ENCODE results near the gene POFUT1.
"Not testable (repeated sequence)": the region's sequence is repeated elsewhere in the genome, so short reads cannot be mapped to it uniquely, and the experiment has no call there.

The POFUT1 gene

DNA sequence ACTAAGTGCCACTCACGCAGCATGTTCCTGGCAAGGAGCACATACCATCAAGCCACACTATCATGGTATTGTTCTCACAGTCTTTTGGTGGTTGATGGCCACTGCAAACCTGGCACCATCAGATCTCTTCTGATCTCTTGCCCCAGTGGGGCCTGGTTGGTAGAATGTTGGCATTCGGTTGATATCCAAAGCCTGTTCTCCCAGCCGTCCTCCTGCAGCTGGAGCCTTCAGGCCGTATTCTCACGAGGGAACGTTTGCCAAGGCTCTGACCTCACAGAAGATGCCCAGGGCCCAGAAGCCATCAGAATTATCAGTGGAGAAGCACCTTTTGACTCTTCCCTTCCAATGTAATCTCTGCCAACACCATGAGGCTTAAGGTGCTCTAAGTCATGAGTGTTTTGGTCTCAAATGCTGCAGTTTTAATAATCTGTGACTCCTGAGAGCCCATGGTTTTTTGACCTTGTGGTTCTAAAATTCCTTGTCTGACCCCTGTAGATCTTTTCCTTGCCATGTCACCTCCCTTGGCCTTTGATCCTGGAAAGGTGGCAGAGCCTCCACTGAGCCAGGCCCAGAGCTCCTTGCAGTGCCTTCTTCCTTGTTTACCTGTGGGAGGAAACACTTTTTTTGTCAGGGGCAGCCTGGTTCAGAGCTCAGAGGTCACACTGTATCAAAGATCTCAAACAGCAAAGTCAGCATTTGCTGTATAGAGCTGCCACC lies 27.8 kb downstream of the POFUT1 start:
- no peak for DNase-seq (ENCODE audit: low read depth)

- DNase-seq (ENCODE audit: low read depth): no peak
Observed at GRCh38 chr20:32236048-32236533, 28.4 kb downstream of the POFUT1 start.

GRCh38 chr20:32236819-32237218 lies 29.1 kb downstream of the POFUT1 start:
- no peak for DNase-seq (ENCODE audit: low read depth)

GRCh38 chr20:32237419-32237818 lies 29.7 kb downstream of the POFUT1 start:
- no peak for DNase-seq (ENCODE audit: low read depth)

- no peak for DNase-seq (ENCODE audit: low read depth)
Observed at GRCh38 chr20:32238483-32239425, 31.1 kb downstream of the POFUT1 start.

GRCh38 chr20:32240205-32240604 lies 32.5 kb downstream of the POFUT1 start:
- DNase-seq (ENCODE audit: low read depth): no peak

DNA sequence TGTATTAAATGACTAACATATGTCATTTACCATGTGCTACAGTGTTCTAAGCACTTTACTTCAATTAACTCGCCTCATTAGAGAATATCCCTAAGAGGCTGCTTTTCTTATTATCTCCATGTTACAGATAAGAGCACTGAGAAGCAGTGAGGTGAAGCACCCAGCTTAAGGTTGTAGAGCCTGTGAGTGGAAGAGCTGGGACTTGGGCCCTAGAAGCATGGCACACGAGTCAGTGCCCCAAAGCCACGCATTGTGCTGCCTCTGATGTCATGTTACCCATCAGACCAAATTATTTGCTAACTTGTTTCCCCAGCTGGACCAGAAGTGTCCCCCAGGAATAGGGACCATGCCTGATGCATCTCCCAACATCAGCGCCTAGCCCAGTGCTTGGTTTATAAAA lies 34.1 kb downstream of the POFUT1 start:
- no peak for DNase-seq (ENCODE audit: low read depth)

GRCh38 chr20:32244150-32244823 lies 36.6 kb downstream of the POFUT1 start:
- no peak for DNase-seq (ENCODE audit: low read depth)

GRCh38 chr20:32244959-32245358 lies 37.3 kb downstream of the POFUT1 start:
- no peak for DNase-seq (ENCODE audit: low read depth)

GRCh38 chr20:32246208-32246607 lies 38.5 kb downstream of the POFUT1 start:
- not testable (repeated sequence) for DNase-seq (ENCODE audit: low read depth)

DNA sequence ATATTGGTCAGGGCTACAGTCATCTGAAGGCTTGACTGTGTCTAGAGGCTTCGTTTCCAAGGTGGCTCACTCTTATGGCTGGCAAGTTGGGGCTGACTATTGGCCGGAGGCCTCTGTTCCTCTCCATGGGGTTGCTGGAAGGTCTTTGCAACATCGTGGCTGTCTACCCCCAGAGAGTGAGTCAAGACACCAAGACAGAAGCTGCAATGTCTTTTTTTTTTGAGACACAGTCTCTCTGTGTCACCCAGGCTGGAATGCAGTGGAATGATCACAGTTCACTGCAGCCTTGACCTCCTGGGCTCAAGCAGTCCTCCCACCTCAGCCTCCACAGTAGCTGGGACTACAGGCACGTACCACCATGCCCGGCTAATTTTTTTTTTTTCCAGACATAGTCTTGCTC lies 40.4 kb downstream of the POFUT1 start:
- no peak for DNase-seq (ENCODE audit: low read depth)

- no peak for DNase-seq (ENCODE audit: low read depth)
Observed at GRCh38 chr20:32249030-32249738, 41.5 kb downstream of the POFUT1 start.

DNA sequence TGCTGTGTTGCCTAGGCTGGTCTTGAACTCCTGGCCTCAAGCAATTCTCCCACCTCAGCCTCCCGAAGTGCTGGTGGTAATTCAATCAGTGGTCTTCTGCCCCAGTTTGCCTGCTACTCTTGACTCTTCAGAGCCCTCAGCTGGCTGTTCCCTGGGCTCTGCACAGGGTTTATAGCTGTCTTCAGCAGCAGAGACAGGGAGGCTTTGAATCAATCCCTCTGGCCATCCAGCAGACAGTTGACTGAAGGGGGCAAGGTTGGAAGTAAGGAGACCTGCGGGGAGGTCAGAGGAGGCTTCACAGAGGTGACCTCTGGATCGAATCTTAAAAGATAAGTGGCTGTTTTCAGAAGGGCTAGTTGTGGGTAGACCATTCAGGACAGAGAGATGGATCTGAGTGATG lies 43.8 kb downstream of the POFUT1 start:
- DNase-seq (ENCODE audit: low read depth): no peak

GRCh38 chr20:32252189-32252588 lies 44.5 kb downstream of the POFUT1 start:
- no peak for DNase-seq (ENCODE audit: low read depth)

DNA sequence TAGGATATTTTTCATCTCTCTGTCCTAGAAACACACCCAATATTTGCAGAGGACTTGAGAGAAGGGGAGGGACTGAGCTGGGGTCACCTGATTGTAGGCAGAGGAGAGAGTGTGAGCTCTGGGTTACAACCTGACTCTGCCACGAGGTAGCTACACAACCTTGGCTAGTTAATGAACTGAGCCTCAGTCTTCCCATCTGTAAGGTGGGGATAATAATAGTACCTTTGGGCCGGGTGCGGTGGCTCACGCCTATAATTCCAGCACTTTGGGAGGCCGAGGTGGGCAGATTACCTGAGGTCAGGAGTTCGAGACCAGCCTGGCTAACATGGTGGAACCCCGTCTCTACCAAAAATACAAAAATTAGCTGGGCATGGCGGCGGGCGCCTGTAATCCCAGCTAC lies 53.3 kb downstream of the POFUT1 start:
- not testable (repeated sequence) for DNase-seq (ENCODE audit: low read depth)

DNA sequence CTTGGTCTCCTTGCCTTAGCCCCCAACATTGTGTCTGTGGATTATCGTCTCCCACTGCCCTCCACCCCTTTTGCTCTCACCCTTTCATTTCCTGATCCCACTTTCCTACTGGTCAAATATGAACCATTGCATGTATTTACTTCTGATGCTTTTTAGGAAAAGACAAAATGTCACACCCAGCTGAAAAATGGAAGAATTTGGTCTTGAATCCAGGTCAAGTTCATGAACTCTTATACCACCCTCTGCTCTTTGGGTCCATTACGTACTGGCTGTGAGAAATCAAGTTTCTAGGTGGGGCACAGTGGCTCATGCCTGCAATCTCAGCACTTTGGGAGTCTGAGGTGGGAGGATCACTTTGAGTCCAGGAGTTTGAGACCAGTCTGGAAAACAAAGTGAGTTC lies 54.0 kb downstream of the POFUT1 start:
- no peak for DNase-seq (ENCODE audit: low read depth)

DNA sequence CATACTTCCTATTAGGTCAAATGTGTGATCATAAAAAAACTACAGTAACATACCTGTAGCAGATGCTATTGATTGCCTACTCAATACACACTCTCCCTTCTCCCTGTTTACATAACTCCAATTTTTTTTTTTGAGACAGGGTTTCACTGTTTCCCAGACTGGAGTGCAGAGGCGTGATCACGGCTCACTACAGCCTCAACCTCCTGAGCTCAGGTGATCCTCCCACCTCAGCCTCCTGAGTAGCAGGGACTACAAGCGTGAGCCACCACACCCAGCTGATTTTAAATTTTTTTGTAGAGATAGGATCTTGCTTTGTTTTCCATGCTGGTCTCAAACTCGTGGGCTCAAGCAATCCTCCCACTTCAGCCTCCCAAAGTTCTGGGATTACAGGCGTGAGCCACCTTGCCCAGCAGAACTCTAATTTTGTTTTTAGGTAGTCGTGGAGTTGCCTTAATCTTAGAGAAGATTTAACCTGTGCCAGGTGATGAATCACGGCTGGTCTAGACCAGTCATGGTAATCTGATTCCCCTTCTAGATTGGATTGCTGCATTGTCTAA lies 55.8 kb downstream of the POFUT1 start:
- no peak for DNase-seq (ENCODE audit: low read depth)

- no peak for DNase-seq (ENCODE audit: low read depth)
Observed at GRCh38 chr20:32271620-32272019, 63.9 kb downstream of the POFUT1 start.

GRCh38 chr20:32274359-32274758 lies 66.7 kb downstream of the POFUT1 start:
- DNase-seq (ENCODE audit: low read depth): no peak

DNA sequence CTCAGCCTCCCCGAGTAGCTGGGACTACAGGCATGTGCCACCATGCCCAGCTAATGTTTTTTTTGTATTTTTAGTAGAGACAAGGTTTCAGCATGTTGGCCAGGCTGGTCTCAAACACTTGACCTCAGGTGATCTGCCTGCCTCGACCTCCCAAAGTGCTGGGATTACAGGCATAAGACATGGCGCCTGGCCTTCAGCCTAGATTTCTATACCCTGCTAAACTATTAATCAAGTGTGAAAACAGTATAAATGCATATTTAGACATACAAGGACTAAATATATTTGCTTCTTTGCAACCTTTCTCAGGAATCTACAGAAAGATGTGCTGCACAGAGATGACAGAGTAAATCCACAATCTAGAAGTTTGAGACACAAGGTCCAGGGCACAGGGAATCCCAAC lies 67.5 kb downstream of the POFUT1 start:
- DNase-seq (ENCODE audit: low read depth): not testable (repeated sequence)

- peak; percentile 73 for DNase-seq (ENCODE audit: low read depth)
Observed at GRCh38 chr20:32277361-32278198, 69.9 kb downstream of the POFUT1 start, which contains the start of gene KIF3B. TSS of gene KIF3B (plus strand) at chr20:32277651. CDS start at chr20:32309778, 32,127 bp downstream.
